ENCODE data around the gene ADM5.

ADM5 gene

GRCh38 chr19:49680421-49681351 is 8.7 kb upstream of the ADM5 start:
- peak; percentile 93 to 98 for DNase-seq (ENCODE audit: low read depth in 2 of 2)

- no peak for DNase-seq (ENCODE audit: low read depth in 2 of 2)
These were observed 7.6 kb upstream of the ADM5 start for GRCh38 chr19:49681830-49682229.

- DNase-seq (ENCODE audit: low read depth in 2 of 2) = no peak
These were observed 7.1 kb upstream of the ADM5 start for GRCh38 chr19:49682274-49682673.

GRCh38 chr19:49683814-49684250 is 5.6 kb upstream of the ADM5 start:
- DNase-seq (ENCODE audit: low read depth in 2 of 2) = no peak

GRCh38 chr19:49684251-49684982 is 5.0 kb upstream of the ADM5 start:
- DNase-seq (ENCODE audit: low read depth in 2 of 2) = no peak

- no peak for DNase-seq (ENCODE audit: low read depth in 2 of 2)
These were observed 4.3 kb upstream of the ADM5 start for GRCh38 chr19:49684983-49685553.

GRCh38 chr19:49685845-49686332 is 3.5 kb upstream of the ADM5 start:
- no peak for DNase-seq (ENCODE audit: low read depth in 2 of 2)

GRCh38 chr19:49686503-49687088 is 2.8 kb upstream of the ADM5 start:
- no peak for DNase-seq (ENCODE audit: low read depth in 2 of 2)

GRCh38 chr19:49687150-49687549 is 2.2 kb upstream of the ADM5 start:
- DNase-seq (ENCODE audit: low read depth in 2 of 2) = no peak

GRCh38 chr19:49687566-49688316 is 1.7 kb upstream of the ADM5 start:
- DNase-seq (ENCODE audit: low read depth in 2 of 2) = no peak

- no peak for DNase-seq (ENCODE audit: low read depth in 2 of 2)
These were observed 762 bp upstream of the ADM5 start for GRCh38 chr19:49688531-49689132.

GRCh38 chr19:49690079-49690655 is 773 bp downstream of the ADM5 start:
- DNase-seq (ENCODE audit: low read depth in 2 of 2) = no peak

GRCh38 chr19:49690656-49691242 is 1.4 kb downstream of the ADM5 start, which contains the start of gene CPT1C:
Gene CPT1C (plus strand): TSS chr19:49691116. CDS start chr19:49692253, 1,137 bp downstream.
- peak; percentile 62 to 63 for DNase-seq (ENCODE audit: low read depth in 2 of 2)

- DNase-seq (ENCODE audit: low read depth in 2 of 2) = no peak
These were observed 2.1 kb downstream of the ADM5 start for GRCh38 chr19:49691243-49692146.

- no peak for DNase-seq (ENCODE audit: low read depth in 2 of 2)
These were observed 2.7 kb downstream of the ADM5 start for GRCh38 chr19:49692147-49692506.

GRCh38 chr19:49696115-49696514 is 6.7 kb downstream of the ADM5 start:
- no peak for DNase-seq (ENCODE audit: low read depth in 2 of 2)

GRCh38 chr19:49696865-49697264 is 7.5 kb downstream of the ADM5 start:
- DNase-seq (ENCODE audit: low read depth in 2 of 2) = no peak

- DNase-seq (ENCODE audit: low read depth in 2 of 2) = no peak
These were observed 10.0 kb downstream of the ADM5 start for GRCh38 chr19:49699364-49699763.

GRCh38 chr19:49700563-49700962 is 11.2 kb downstream of the ADM5 start:
- no peak for DNase-seq (ENCODE audit: low read depth in 2 of 2)

Data from stimulated activated CD4-positive, alpha-beta T cell treated with anti-CD3 and anti-CD28 coated beads, Interleukin-4, amount 100 ng/mL, for 48 hours (primary cell).